Lower leg skin (tissue), 3 donors: ENCODE results near the gene P2RX2.

ENCODE experiments used
- CTCF ChIP-seq, 3 donors: fragments of 450-650 bp; IDR thresholded peaks; one replicate each; pipeline ENCODE4 v1.5.1; 2016; ENCODE audit warnings: antibody characterized with exemption in 3 of 3, mild to moderate bottlenecking in 3 of 3, moderate library complexity in 2 of 3
- POLR2A ChIP-seq, 2 donors: fragments of 450-650 bp; IDR thresholded peaks; one replicate each; pipeline ENCODE4 v1.6.1; 2016 to 2017; ENCODE audit warnings: antibody characterized with exemption in 2 of 2, mild to moderate bottlenecking in 1 of 2, moderate library complexity in 1 of 2

GRCh38 chr12:132582058-132582420 lies 36.5 kb upstream of the P2RX2 start:
- TF ChIP-seq CTCF (IDR thresholded peaks at IDR 0.05), result no peak
- TF ChIP-seq POLR2A (IDR thresholded peaks at IDR 0.05), result no peak
